Activated T-helper 1 cell treated with anti-CD3 and anti-CD28 coated beads, Interleukin-2, amount 50 U/mL, for 16 hours (primary cell): ENCODE data around the gene CACNA1C.

Source experiments
- DNase-seq, 2 donors: peaks; one replicate each; pipeline ENCODE4 v3.0.0-alpha.2; 2020; ENCODE audit warnings: low read depth in 1 of 2, low spot score in 1 of 2

The CACNA1C gene

DNA sequence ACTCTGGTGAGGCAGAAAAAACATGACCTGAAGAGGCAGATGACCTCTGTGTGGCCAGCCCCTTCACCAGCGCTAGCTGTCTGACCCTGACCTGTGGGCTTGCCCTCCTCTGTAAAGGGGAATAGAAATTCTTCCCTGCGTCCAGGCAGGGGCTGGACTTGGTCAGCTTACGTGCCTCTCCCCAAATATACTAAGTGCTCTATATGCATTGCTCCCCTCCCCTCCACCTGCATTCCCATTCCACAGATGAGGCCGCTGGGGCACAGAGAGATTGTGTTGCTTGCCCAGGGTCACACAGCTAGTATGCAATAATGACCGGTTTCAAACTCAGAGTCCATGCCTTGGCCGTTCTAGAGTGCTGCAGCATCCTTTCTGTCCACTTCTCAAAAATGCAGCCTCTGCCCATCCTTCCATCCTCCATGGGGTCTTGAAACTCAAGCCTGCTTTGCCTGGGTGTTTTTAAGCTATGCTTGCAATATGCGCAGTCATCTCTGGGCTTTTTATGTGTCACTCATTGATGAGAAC is 303.9 kb downstream of the CACNA1C start:
- DNase-seq: no peak

DNA sequence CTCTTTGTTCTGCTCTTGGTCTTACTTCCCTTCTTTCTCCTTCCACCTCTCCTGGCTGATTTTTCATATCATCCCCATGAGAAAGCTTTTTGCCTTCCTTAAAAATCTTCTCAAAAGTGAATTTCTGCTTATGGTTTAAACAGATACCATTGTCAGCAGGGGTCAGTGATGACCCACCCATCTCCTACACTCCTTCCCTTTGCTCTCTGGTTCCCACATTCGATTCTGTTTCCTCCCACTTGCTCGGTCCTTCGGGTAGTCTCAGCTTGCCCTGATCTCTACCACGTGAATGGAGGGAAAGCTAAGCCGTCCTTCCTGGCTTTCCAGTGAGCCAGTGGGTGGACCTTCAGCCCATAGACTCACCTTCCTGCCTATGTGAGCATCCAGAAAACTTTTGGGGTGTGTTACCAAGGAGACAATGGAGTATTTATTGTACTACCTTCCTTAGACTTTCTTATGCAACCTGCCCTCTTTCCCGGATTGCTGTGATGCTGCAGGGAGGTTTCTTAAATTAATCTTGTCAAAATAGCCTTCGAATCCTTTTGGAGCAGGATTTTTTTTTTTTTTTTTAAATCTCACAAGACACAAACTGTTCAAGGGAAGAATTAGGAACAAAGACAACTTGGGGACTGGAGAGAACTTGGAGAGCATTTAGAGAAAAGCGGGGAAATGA is 306.3 kb downstream of the CACNA1C start:
- no peak for DNase-seq

DNA sequence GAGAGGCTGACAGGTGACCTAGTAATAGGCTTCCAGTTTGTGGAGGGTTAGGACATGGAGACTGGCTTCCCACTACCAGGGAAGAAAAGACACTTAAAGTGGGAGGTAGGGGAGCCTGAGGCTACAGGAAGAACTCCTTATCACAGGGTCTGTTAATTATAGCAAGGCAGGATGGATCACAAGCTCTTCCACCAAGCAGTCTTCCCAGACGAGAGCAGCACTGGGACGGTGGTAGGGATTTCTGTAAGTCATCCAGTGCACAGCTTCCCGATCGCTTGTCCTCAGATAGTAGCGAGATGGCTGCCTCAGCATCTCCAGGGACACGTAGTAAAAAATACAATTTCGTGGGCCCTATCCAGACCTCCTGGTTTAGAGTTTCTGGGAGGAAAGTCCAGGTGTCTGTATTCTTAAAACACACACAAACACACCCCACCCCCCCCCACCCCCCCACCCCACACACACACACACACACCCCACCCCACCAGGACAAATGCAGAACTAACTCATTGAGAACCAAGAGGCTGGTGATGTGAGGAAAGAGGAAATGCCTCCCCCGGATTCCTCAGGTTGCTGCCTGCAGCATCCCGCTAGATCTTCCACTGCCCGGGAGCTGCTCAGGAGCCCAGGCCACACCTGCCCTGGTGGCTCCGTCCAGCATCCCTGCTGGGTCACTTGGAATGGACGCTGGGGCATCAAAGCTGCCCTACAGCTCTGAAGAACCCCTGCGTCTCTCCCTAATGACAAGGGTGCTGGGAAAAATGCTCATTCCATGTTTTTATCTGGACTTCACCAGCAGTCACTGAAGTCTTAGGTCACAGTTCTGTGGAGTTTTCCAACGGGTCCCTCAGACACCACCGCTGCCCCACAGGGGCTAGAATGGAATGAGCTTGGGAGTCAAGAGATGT is 307.2 kb downstream of the CACNA1C start:
- no peak for DNase-seq

DNA sequence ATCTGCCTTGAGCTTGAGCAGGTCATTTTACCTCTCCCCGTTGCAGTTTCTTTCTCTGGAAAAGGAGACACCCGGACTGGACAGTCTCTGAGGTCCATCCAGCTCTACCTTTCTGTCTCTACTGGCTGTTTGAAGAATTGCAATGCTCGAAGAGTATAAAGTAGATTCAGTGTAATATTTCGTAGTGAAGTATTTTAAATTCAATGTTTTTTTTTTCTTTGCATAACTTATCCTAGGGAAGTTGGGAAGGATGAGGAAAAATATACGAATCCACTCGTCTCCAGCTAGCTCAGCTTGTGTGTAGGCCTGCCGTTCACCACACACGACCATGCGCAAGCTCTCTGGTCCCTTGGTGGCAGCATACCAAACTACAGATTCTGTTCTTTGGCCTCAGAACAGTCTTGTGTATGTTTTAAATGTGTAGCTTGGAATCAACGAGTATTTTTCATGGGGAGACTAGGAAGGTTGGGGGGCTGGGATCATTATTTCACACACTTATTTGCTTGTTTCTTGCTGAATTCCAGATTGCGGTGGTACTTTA is 307.9 kb downstream of the CACNA1C start:
- no peak for DNase-seq

DNA sequence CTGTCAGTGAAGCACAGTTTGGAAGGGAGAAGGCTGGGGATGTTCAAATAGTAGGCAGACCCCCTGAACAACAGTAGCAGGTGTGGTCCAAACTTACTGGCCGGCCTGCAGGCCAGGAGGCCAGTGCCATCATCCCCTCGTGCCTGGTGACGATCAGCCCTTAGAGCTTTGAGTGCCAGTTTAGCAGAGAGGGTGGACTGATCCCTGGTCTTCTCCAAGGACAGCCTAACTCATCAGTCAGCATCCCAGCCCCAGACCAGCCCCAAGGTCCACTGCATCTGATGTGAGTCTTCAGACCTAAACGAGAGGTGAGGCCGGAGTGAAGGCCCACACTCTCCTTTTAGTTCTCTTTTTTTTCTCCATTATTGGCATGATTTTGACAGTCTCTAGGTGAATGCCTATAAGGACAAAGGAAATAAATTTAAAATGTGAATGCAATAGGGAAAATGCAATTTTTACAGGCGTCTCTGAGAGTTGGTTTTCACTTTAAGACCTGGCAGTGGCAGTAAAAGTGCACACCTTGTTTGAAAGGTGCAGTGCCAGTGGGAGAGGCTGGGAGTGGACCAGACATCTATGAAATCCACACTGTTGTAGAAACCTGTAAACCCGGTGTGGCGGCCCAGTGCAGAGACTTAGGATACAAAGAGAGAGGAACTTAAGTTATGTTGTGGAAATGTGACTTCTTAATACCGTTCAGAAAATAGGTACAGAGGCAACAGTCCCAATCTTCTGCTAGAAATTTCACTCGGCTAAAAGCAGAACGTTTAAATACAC is 311.2 kb downstream of the CACNA1C start:
- no peak for DNase-seq

DNA sequence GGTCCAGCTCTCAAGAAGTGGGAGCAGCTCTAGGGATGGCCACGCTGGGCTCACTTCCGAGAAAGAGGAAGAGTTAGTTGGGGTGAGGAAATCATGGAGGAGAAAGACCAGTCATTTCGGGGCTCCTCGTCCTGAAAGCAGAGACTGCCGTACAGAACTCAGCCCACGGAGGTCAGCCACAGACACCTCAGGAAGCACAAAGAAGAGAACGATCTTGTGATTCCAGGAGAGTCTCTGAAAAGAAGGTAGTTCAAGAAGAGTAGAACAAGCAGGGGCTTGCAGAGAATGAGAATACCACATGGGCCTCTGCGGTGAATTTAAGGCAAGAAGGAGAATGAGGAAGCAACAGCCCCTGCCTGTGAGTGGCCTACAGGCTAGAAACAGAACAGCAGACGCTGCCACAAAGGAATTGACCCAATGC is 311.9 kb downstream of the CACNA1C start:
- no peak for DNase-seq

DNA sequence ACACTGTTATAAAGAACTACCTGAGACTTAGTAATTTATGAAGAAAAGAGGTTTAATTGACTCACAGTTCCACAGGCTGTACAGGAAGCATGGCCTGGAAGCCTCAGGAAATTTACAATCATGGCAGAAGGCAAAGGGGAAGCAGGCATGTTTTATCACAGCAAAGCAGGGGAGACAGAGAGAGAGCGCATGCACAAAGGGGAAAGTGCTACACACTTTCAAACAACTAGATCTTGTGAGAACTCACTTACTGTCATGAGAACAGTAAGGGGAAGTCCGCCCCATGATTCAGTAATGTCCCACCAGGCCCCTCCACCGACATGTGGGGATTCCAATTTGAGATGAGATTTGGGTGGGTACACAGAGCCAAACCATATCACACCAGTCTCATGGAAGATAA is 313.9 kb downstream of the CACNA1C start:
- no peak for DNase-seq

DNA sequence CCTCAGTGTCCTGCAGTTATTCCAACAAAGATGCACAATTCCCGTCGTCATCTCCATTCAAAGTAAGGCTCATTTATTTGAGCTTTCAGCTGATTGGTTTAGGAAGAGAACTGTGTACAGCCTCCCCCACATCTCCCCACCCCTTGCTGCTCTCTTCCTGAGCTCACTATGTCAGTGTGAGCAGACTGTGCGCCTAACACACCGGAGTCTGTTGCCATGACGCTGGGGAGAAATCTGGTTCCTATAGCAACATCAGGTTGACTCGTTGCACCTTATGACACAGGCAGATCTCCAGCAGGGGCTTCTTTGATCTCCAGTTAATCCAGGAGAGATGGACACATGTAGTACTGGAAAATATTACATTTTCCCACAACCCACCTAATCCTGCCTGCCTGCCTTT is 319.4 kb downstream of the CACNA1C start:
- DNase-seq: no peak

DNA sequence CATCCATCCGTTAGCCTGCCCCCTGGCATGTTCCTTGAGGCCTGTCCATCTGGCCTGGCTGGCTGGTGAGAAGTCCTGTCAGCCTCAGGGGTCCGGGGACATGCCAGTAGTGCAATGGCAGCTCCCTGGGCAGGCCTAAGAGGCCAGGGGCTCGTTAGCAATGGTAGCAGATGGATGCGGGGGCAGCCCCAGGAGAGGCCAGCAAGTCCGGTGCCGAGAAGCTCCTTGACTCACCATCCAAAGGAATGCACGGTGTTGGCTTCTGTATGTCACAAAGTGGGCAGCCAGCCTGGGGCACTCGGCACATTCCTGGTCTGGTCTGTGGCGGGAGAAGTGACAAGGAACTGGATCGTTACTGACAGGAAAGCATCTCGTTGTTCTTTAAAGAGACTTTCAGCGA is 319.9 kb downstream of the CACNA1C start:
- DNase-seq: no peak

DNA sequence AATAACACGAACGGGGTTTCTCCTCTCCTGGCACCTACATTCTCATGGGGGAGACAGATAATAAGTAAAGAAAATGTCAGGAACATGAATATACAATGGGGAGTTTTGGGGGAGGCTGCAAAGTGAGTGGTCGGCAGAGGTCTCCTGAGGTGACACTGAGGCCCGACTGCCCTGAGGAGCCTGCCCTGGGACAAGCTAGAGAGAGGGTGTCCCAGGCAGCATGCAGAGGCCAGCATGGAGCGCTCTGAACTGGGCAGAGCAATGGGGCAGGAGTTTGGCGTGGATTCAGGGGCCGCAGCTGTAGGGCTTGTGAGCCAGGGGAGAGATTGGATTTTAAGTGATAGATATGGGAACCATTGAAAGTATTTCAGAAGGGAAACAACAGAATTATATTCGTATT is 320.5 kb downstream of the CACNA1C start:
- DNase-seq: no peak

DNA sequence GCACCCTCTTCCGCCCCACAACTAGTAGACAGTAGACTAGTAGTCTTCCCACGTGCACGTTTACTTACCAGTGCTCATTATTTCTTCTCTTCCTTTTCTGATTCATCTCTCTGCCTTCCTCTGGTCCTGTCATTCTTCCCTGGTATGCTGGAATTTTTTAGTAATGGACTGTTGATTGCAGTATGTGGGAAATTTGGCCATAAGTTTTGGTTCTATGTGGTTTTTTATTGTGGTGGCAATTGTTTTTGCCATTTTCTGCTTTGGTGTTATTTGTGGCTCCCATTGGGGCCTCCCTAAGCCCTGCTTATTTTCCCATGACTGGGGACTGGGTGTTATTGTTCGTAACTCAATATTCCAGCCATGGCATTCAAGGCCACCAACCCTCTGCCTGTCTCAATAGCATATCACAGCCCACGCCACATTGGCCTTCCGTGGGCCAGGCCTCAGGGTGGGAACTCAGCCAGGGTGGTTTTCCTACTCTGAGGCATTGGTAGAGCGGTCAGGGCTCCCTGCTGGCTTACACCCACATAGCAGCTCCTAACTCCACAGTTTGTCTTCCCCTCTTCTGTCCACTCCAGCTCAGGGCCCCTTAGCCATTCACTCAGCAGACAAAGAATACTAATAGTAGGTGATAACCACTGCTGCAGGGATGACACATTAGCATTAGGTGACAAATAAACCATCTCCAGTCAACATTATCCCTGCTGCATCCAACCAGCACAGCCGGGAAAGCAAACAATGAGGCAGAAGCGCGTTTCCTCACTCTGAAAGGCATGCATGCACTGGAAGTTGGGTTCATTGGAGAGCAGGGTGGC is 321.5 kb downstream of the CACNA1C start:
- DNase-seq: no peak

DNA sequence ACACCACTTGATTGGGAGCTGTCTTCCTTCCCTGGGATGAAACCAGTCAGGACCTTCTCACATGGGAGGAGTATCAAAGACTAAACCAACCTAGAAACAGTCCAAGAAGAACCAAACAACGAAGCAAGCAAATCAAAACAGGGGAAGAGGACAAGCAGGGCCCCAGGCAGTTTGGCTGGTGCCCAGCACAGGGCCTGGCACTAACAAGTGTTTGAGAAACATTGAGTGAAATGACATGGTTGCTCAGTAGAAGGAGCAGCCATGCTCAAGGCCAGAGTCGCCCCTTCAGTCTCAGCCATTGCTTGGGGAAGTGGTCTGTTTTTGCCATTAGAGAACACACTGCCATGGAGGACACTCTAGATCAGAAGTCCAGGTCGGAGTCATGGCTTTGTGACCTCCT is 323.1 kb downstream of the CACNA1C start:
- no peak for DNase-seq

DNA sequence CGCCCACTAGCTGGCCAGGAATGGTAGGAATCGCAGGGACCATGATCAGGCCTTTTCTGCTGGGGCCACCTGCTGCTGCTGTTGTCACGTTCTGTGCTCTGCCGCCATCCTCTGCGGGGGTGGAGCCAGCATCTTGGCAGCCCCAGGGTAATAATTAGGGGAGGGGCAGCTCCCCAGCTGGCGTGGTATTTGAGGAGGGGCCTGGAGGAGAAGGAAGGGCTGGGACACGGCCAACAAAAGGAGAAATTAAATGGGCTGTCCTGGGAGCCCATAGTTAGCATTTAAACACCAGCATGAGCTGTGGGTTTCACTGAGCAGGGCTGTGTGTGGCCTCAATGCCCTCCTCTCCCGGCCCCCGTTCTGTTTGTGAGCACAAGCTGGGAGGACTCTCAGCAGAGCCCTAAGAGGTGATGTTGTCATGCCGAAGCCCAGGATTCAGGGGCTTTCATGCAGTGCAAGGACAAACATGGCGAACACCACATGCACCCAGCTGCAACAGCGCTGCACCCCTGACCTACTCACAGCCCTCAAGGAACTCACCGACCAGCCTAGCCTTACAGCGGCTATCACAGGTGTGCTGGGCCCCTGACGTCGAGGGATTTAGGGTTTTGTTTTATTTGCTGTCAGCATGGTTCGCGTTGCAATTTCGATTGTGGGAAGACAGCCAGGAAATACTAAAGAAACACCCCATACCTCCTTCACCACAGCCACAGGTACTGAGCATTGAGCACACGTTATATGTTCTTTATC is 324.3 kb downstream of the CACNA1C start:
- DNase-seq: no peak

DNA sequence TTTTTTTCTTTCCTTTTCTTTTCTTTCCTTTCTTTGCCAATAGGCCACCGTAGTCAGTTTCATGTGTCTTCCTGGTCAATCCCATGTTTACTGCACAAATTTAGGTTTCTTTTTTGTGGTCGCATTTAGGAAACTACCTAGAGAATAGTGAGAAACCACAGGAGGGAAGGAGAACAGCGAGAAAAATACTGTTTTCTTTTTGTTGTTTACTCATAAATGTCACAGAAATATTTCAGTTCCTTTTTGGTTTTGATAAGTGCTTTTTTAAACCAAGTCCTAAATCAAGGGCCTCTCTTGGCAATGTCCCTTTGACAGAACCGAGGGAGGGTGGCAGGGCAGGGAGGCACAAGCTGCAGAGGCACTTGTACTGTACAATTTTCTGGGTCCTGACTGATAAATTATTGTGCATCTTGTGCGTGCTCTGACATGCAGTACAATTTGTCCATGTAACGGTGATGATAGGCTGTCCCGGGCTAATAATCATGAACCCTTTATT is 326.1 kb downstream of the CACNA1C start:
- no peak for DNase-seq

DNA sequence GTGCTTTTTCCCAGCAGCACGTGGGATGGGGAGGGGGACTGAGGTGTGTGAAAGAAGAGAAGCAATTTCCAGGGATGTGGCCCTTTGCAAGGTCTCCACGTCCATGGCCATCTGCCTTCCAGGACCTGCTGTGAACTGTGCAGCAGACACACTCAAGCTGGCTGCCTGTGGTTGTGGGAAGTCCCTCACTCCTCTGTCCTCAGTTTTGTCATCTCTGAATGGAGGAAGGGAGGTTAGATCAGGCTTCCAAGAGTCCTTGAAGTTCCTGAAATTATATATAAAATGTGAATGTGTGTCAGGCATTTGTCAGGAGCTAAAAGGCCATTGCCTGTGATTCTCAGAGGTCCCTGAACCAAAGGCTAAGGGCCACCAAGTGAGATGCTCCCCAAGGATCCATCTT is 328.2 kb downstream of the CACNA1C start:
- no peak for DNase-seq

DNA sequence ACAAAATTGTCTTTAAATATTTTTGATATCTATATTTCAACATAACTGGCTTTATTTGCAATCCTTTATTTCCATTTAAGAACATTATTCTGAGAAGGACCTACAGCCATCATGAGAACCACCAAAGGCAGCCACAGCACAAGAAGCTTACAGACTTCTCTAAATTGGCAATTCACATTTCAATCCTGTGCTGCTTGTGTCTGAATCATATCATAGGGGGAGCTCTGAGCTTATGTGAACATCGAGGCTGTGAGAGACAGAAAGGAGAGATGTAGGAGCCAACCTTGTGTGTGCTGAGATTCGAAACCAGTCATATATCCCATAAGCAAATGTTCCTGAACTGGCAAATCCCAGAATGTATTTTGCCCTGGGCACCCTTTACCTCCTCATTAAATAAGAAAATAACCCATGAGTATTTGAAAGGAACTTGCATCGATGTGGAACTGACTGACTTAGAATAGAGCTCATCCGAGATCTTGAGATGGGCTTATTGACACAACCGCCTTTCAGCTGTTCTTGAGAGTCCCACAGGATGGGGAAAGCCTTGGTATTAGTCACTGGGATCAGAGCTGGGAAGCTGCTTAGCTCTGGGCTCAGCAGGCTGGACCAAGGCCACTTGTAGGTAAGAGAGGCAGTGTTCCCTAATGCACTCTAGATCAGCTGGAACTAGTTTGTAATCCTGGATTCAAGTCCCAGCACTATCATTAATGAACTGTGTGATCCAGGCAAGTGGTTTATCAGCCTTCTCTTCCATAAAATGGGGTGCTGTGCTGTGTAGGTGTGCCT is 329.8 kb downstream of the CACNA1C start:
- no peak for DNase-seq

DNA sequence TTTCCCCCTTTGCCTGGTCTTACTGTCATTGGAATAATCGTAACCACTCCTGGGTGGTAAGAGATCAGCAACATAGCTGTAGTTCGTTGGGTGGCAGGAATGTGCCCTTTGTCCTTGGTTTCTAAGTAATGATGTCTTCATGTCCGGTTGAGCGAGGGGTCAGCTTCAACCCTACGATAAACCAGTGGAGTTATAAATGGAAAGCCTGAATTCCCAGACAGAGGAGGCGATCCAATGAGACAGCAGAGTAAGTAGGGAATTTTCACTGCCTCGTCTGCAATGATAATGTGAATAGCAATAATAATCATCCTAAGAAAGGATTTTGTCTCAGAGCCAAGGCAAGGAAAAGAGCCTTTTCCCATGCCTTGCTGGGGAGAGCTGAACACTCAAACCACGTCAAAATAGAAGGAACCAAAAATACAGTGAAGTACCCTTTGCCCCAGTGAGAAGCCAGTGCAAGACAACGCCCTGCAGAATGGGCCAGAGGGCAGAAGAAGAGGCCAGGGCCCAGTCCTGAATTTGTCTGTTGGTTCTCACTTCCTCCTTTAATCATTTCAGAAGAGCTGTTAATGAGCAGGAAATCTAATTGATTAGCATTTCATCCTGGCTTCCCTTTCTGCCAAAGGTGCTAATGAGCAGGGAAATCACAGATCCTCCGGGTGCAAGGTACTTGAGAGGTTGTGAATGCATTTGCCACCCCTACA is 330.7 kb downstream of the CACNA1C start:
- DNase-seq: no peak

DNA sequence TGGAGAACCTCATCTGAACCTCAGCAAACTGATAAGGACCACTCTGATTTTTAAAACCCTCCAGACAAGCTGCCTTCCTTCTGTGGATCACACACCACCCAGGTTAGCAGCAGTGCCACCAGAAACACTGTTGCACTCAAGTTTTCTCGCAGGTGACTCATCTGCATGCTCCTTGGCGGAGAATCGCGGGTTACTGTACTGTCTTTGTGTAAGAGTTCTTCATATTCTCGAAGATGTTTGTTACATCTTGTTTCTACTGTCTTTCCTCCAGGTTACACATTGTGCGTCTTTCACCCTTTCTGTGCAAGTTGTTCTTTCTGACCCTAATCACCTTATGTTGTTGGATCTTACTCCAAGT is 331.2 kb downstream of the CACNA1C start:
- DNase-seq: no peak
